ENCODE data around the gene SCEL. TPM values are rescaled to one million over a fixed set of nuclear protein-coding genes. Genes with fewer than 3 reads are reported as not detected.

SCEL gene
- total RNA-seq, 1 experiment from 2014 or later, result 1.3 TPM

DNA sequence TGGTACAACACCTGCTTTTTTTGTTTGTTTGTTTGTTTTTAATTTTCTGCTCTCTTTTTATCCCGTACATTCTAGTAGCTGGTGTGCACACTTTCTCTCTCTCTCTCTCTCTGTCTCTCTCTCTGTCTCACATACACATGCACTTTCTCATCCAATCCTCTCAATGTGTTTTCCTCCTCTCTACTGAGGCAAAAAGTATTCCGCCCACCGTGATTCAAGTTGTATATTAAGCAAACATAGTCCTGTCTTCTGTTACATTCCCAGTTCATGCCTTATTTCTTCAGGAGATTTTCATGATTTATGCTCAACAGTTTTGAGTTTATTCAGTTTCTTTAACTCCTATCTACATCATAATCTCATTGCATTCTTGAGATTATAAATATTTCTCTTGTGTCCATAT, 38.2 kb upstream of the SCEL start:
- no peak overlapping the region for H3K4me3 Mint-ChIP-seq (ENCODE audit: unreplicated experiment)
- DNase-seq (ENCODE audit: unreplicated experiment), result no peak
- POLR2A ChIA-PET, result no interaction called here
- peaks cover 86% of the 10 kb centered on the region for H3K27me3 Mint-ChIP-seq (ENCODE audit: insufficient read depth, unreplicated experiment)
- H3K27ac Mint-ChIP-seq (ENCODE audit: low read depth, unreplicated experiment), result no peak overlapping the region
- TF ChIP-seq, protein P1, sequence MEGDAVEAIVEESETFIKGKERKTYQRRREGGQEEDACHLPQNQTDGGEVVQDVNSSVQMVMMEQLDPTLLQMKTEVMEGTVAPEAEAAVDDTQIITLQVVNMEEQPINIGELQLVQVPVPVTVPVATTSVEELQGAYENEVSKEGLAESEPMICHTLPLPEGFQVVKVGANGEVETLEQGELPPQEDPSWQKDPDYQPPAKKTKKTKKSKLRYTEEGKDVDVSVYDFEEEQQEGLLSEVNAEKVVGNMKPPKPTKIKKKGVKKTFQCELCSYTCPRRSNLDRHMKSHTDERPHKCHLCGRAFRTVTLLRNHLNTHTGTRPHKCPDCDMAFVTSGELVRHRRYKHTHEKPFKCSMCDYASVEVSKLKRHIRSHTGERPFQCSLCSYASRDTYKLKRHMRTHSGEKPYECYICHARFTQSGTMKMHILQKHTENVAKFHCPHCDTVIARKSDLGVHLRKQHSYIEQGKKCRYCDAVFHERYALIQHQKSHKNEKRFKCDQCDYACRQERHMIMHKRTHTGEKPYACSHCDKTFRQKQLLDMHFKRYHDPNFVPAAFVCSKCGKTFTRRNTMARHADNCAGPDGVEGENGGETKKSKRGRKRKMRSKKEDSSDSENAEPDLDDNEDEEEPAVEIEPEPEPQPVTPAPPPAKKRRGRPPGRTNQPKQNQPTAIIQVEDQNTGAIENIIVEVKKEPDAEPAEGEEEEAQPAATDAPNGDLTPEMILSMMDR (IDR thresholded peaks at IDR 0.05; ENCODE audit: unreplicated experiment), result no peak
- no peaks in the 10 kb centered on the region for H3K9me3 Mint-ChIP-seq (ENCODE audit: unreplicated experiment)
- intact Hi-C loops (cut with micrococcal nuclease), result no loop called here
- BruUV-seq (replicated peaks), result no TSS peak
- CTCF ChIA-PET, result interaction anchor here (1.0 to 1.2 kb wide), 2 partner anchors 68 to 69 kb away, joined by 3 read pairs; no protein-coding TSS in a partner anchor
- H3K4me1 Mint-ChIP-seq (ENCODE audit: insufficient read depth, unreplicated experiment), result no peaks in the 10 kb centered on the region
- H3K36me3 Mint-ChIP-seq (ENCODE audit: insufficient read depth, unreplicated experiment), result no peaks in the 10 kb centered on the region

DNA sequence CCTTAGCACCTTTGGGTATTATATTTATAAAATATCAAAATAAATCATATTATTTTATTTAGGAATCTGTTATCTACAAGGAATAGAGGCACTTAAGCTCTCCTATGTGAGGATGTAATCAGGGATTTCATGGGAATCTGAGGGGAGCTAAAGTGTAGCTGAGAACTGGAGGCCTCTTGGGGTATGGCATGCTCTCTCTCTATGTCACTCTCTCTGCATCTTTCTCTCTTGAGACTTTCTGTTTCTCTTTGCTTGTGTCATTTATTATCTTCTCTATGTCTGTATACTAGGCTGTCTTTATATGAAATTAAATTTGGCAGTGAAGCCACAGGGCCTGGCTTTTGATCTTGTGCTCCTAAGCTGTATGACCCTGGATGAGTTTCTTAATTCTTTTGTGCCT, 37.7 kb upstream of the SCEL start:
- Mint-ChIP-seq H3K9me3 (ENCODE audit: unreplicated experiment) (no peaks in the 10 kb centered on the region), H3K4me1 (ENCODE audit: insufficient read depth, unreplicated experiment) (no peaks in the 10 kb centered on the region), H3K36me3 (ENCODE audit: insufficient read depth, unreplicated experiment) (no peaks in the 10 kb centered on the region), H3K4me3 (ENCODE audit: unreplicated experiment) (no peak overlapping the region), H3K27ac (ENCODE audit: low read depth, unreplicated experiment) (no peak overlapping the region), H3K27me3 (ENCODE audit: insufficient read depth, unreplicated experiment) (peaks cover 86% of the 10 kb centered on the region)
- BruUV-seq (replicated peaks), result no TSS peak
- intact Hi-C loops (cut with micrococcal nuclease), result no loop called here
- CTCF ChIA-PET, result interaction anchor here (0.6 to 1.2 kb wide), 3 partner anchors 38 to 69 kb away, joined by 3 to 4 read pairs (median 3); partner anchors contain the start of gene SCEL
- no peak for DNase-seq (ENCODE audit: unreplicated experiment)
- TF ChIP-seq, protein P1 (IDR thresholded peaks at IDR 0.05; ENCODE audit: unreplicated experiment), result no peak
- POLR2A ChIA-PET, result no interaction called here

DNA sequence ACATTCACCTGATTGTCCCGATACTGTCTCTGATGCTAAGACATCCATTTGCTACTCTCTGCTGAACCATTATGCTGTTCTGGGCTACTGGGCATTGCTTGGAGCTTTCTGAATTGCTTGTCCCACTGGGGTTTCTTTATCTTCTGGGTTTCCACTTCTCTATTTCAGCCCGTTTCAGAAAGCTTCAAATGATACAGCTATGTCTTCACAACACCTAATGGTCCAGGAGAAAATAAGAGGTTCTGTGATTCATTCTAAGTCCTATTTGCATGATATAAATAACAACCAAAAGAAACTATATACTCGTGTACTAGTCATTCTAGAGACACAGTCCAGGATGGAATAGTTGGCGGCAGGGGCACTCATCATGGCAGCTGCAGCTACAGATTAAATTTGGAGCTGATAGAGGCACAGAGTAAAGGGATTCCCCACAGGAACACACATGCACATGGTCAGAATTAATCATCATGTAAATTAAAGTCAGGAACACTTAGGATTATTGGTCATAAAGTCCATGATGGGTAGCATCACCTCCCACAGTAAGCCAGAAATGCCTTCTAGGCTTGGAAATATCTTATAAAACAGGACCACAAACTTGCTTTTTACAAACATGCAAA, 33.3 kb upstream of the SCEL start:
- CTCF ChIA-PET, result interaction anchor here (0.5 to 4.8 kb wide), 5 partner anchors 9 to 708 kb away, joined by 3 to 39 read pairs (median 3); no protein-coding TSS in a partner anchor

DNA sequence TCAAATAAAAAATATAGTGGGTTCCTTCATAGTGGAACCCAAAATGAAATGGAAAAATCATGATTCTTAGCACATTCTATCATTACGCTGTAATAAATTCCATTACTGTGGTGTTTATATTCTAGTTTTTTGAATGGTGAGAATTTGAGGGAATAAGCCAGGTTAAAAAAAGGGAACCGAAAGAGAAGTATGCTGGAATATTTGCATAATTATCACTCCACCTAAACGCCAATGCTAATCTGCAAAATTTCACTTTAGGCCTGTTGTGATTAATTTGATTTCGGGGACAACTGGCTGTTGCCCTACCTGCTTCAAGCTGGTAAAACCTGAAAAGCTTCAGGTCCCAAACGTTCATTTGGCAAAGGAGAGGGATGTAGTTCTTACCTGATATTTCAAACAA, 32.1 kb upstream of the SCEL start:
- Mint-ChIP-seq H3K9me3 (ENCODE audit: unreplicated experiment) (no peaks in the 10 kb centered on the region), H3K36me3 (ENCODE audit: insufficient read depth, unreplicated experiment) (no peaks in the 10 kb centered on the region), H3K27me3 (ENCODE audit: insufficient read depth, unreplicated experiment) (peaks cover 76% of the 10 kb centered on the region), H3K4me3 (ENCODE audit: unreplicated experiment) (no peak overlapping the region), H3K4me1 (ENCODE audit: insufficient read depth, unreplicated experiment) (peaks cover 10% of the 10 kb centered on the region), H3K27ac (ENCODE audit: low read depth, unreplicated experiment) (no peak overlapping the region)
- intact Hi-C loops (cut with micrococcal nuclease), result no loop called here
- no TSS peak for BruUV-seq (replicated peaks)
- ChIA-PET POLR2A (no interaction called here), CTCF (interaction anchor here (0.6 to 4.8 kb wide), 4 partner anchors 10 to 468 kb away, joined by 3 to 39 read pairs (median 3); no protein-coding TSS in a partner anchor)
- DNase-seq (ENCODE audit: unreplicated experiment), result no peak
- TF ChIP-seq, protein P1 (IDR thresholded peaks at IDR 0.05; ENCODE audit: unreplicated experiment), result no peak

More for the DNA sequence above, 33.3 kb upstream of the SCEL start:
- Mint-ChIP-seq H3K4me1 (ENCODE audit: insufficient read depth, unreplicated experiment) (no peaks in the 10 kb centered on the region), H3K27me3 (ENCODE audit: insufficient read depth, unreplicated experiment) (peaks cover 88% of the 10 kb centered on the region), H3K27ac (ENCODE audit: low read depth, unreplicated experiment) (no peak overlapping the region), H3K36me3 (ENCODE audit: insufficient read depth, unreplicated experiment) (no peaks in the 10 kb centered on the region), H3K4me3 (ENCODE audit: unreplicated experiment) (no peak overlapping the region), H3K9me3 (ENCODE audit: unreplicated experiment) (no peaks in the 10 kb centered on the region)
- no TSS peak for BruUV-seq (replicated peaks)
- intact Hi-C loops (cut with micrococcal nuclease), result no loop called here
- TF ChIP-seq, protein P1 (IDR thresholded peaks at IDR 0.05; ENCODE audit: unreplicated experiment), result no peak
- no peak for DNase-seq (ENCODE audit: unreplicated experiment)
- POLR2A ChIA-PET, result interaction anchor here (0.6 to 0.7 kb wide), 2 partner anchors 10 to 179 kb away, joined by 3 read pairs; no protein-coding TSS in a partner anchor

Data from MCF 10A (cell line).